ENCODE data around the gene CBY1. TPM values are rescaled to one million over a fixed set of nuclear protein-coding genes. Genes with fewer than 3 reads are reported as not detected.

The CBY1 gene
- polyA plus RNA-seq (2012; ENCODE audit: insufficient read depth, insufficient read length, low read depth), result 25.6 TPM

- TF ChIP-seq, protein P1, sequence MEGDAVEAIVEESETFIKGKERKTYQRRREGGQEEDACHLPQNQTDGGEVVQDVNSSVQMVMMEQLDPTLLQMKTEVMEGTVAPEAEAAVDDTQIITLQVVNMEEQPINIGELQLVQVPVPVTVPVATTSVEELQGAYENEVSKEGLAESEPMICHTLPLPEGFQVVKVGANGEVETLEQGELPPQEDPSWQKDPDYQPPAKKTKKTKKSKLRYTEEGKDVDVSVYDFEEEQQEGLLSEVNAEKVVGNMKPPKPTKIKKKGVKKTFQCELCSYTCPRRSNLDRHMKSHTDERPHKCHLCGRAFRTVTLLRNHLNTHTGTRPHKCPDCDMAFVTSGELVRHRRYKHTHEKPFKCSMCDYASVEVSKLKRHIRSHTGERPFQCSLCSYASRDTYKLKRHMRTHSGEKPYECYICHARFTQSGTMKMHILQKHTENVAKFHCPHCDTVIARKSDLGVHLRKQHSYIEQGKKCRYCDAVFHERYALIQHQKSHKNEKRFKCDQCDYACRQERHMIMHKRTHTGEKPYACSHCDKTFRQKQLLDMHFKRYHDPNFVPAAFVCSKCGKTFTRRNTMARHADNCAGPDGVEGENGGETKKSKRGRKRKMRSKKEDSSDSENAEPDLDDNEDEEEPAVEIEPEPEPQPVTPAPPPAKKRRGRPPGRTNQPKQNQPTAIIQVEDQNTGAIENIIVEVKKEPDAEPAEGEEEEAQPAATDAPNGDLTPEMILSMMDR (IDR thresholded peaks at IDR 0.05; ENCODE audit: low read depth, low read length), result no peak
- Histone ChIP-seq H3K4me1 (no peaks in the 10 kb centered on the region), H3K4me3 (ENCODE audit: low read depth, low read length) (peak within 1 kb of the TSS; percentile 95), H3K36me3 (no peaks in the 10 kb centered on the region), H3K27me3 (no peaks in the 10 kb centered on the region), H3K9me3 (no peaks in the 10 kb centered on the region)
- DNase-seq, result peak; percentile 92
Observed at GRCh38 chr22:38656256-38657044, at the start of gene CBY1, which contains the start of gene FAM227A. Gene CBY1, plus strand, starts transcription at chr22:38656638. Its CDS starts 11,417 bp downstream, at chr22:38668055. Gene FAM227A, minus strand, starts transcription at chr22:38656392. Its CDS starts 6,224 bp downstream, at chr22:38650168.

- no peak overlapping the region for H3K4me3 ChIP-seq (ENCODE audit: low read depth, low read length)
- H3K27me3 ChIP-seq, result no peaks in the 10 kb centered on the region
- no peaks in the 10 kb centered on the region for H3K4me1 ChIP-seq
- TF ChIP-seq, protein P1 (IDR thresholded peaks at IDR 0.05; ENCODE audit: low read depth, low read length), result no peak
- no peaks in the 10 kb centered on the region for H3K9me3 ChIP-seq
- no peak for DNase-seq
- no peaks in the 10 kb centered on the region for H3K36me3 ChIP-seq
Observed at GRCh38 chr22:38607680-38608079, 48.8 kb upstream of the CBY1 start.

- TF ChIP-seq, protein P1 (IDR thresholded peaks at IDR 0.05; ENCODE audit: low read depth, low read length), result no peak
- no peaks in the 10 kb centered on the region for H3K36me3 ChIP-seq
- no peaks in the 10 kb centered on the region for H3K9me3 ChIP-seq
- no peaks in the 10 kb centered on the region for H3K27me3 ChIP-seq
- no peak overlapping the region for H3K4me3 ChIP-seq (ENCODE audit: low read depth, low read length)
- no peak for DNase-seq
- no peaks in the 10 kb centered on the region for H3K4me1 ChIP-seq
Observed at GRCh38 chr22:38608992-38609750, 47.3 kb upstream of the CBY1 start.

GRCh38 chr22:38610234-38610633 lies 46.2 kb upstream of the CBY1 start:
- Histone ChIP-seq H3K27me3 (no peaks in the 10 kb centered on the region), H3K9me3 (no peaks in the 10 kb centered on the region), H3K36me3 (no peaks in the 10 kb centered on the region), H3K4me1 (no peaks in the 10 kb centered on the region), H3K4me3 (ENCODE audit: low read depth, low read length) (no peak overlapping the region)
- DNase-seq, result no peak
- TF ChIP-seq, protein P1 (IDR thresholded peaks at IDR 0.05; ENCODE audit: low read depth, low read length), result no peak

DNA sequence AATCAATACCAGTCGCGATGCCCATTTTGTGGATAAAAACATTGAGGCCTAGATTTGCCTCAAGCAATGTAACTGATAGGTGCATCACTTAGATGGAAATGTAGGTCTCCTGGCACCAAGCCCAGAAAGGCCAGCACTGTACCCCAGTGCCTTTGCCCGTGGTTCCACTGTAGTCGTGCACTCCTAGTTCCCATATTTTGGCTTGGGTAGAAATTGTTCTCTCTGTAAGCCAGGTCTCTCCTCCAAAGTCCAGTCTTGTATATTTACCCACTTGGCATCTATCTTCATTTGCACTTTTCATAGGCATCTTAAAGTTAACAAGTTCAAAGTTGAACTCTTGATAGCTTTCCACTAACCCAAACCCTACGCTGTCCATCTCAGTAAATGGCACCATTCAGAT lies 44.9 kb upstream of the CBY1 start:
- TF ChIP-seq, protein P1 (IDR thresholded peaks at IDR 0.05; ENCODE audit: low read depth, low read length), result no peak
- Histone ChIP-seq H3K9me3 (no peaks in the 10 kb centered on the region), H3K27me3 (no peaks in the 10 kb centered on the region), H3K4me1 (no peaks in the 10 kb centered on the region), H3K4me3 (ENCODE audit: low read depth, low read length) (no peak overlapping the region), H3K36me3 (no peaks in the 10 kb centered on the region)
- DNase-seq, result no peak

All from BE2C (cell line).